Mucosa of descending colon (tissue), 3 donors: ENCODE measurements around the gene IRF8. TPM values are rescaled to one million over a fixed set of nuclear protein-coding genes. Genes with fewer than 3 reads are reported as not detected.

Source experiments
- ATAC-seq: fragments of 200-7000 bp; cut with Tn5 transposase; one replicate; pipeline ENCODE4 v1.9.1; 2020; ENCODE audit warnings: mild to moderate bottlenecking, moderate library complexity
- DNase-seq, 3 donors: peaks; one replicate each; pipeline ENCODE4 v3.0.0-alpha.2; 2020
- H3K36me3 ChIP-seq: fragments of 200-600 bp; one replicate; pipeline ENCODE4 v1.8.0; 2021; ENCODE audit warnings: low read depth, mild to moderate bottlenecking
- H3K4me1 ChIP-seq: fragments of 200-600 bp; one replicate; pipeline ENCODE4 v1.8.0; 2021; ENCODE audit warnings: low read depth, mild to moderate bottlenecking
- H3K4me3 ChIP-seq: fragments of 200-600 bp; one replicate; pipeline ENCODE4 v1.8.0; 2021; ENCODE audit warnings: mild to moderate bottlenecking
- H3K9me3 ChIP-seq: fragments of 200-600 bp; one replicate; pipeline ENCODE4 v1.8.0; 2021; ENCODE audit warnings: mild to moderate bottlenecking
- CTCF ChIP-seq: fragments of 200-600 bp; IDR thresholded peaks from one replicate; pipeline ENCODE4 v1.8.0; 2022; ENCODE audit warnings: antibody characterized with exemption, mild to moderate bottlenecking
- intact Hi-C, 2 donors: fragments of 100-400 bp; cut with DNase I in 1 of 2; cut with micrococcal nuclease in 1 of 2; formaldehyde crosslinking; loops; one replicate each; pipeline versions ENCODE4 v1.11.0 to v1.11.1; 2022; cut with DNase I, micrococcal nuclease
- total RNA-seq, 3 donors: library from RNA; stranded (reverse); fragmentation: NEBNext Ultra II Directional in 2 of 3; extraction: Animal tissue kit (Norgen Biotek cat#: 25700) in 2 of 3; gene quantifications; one replicate each; pipeline versions ENCODE4 v1.2.1 to v1.2.4, GENCODE V29; 2021 to 2023
- donor health status: DM: no; HTN: no; CAD: no; lungs with moderate emphysema.
- donor health status: DM: no; HTN: no; CAD: no.
- donor health status: DM: no; HTN: yes; CAD: no.

Gene IRF8
- total RNA-seq, 3 donors from 2014 or later = 28.8 to 55.8 (median 36.5) TPM

GRCh38 chr16:85928401-85928820 is 29.4 kb downstream of the IRF8 start:
- intact Hi-C loops = no loop called here
- peak in 1 of 3 donors; percentile 45 for DNase-seq

GRCh38 chr16:85929259-85929721 is 30.3 kb downstream of the IRF8 start:
- intact Hi-C loops = no loop called here
- DNase-seq (peak in 1 of 3 donors; percentile 37), ATAC-seq (no peak)
- no peak overlapping the region for H3K4me3 ChIP-seq
- no peaks in the 10 kb centered on the region for H3K4me1 ChIP-seq
- TF ChIP-seq CTCF = no peak
- H3K36me3 ChIP-seq = no peaks in the 10 kb centered on the region
- H3K9me3 ChIP-seq = no peaks in the 10 kb centered on the region

More at GRCh38 chr16:85928401-85928820, 29.4 kb downstream of the IRF8 start:
- Histone ChIP-seq H3K9me3 (no peaks in the 10 kb centered on the region), H3K4me1 (no peaks in the 10 kb centered on the region), H3K4me3 (no peak overlapping the region), H3K36me3 (no peaks in the 10 kb centered on the region)
- no peak for TF ChIP-seq CTCF
- peak; percentile 28 for ATAC-seq

- DNase-seq (peak in 1 of 3 donors; percentile 23), ATAC-seq (no peak)
- TF ChIP-seq CTCF = no peak
- no peaks in the 10 kb centered on the region for H3K9me3 ChIP-seq
- H3K4me1 ChIP-seq = no peaks in the 10 kb centered on the region
- intact Hi-C loops = no loop called here
- H3K4me3 ChIP-seq = no peak overlapping the region
- H3K36me3 ChIP-seq = no peaks in the 10 kb centered on the region
Observed at GRCh38 chr16:85930301-85930700, 31.3 kb downstream of the IRF8 start.

GRCh38 chr16:85931596-85932402 is 32.8 kb downstream of the IRF8 start:
- ATAC-seq = no peak
- Histone ChIP-seq H3K9me3 (no peaks in the 10 kb centered on the region), H3K36me3 (no peaks in the 10 kb centered on the region), H3K4me1 (no peaks in the 10 kb centered on the region), H3K4me3 (no peak overlapping the region)
- DNase-seq = peak in 1 of 3 donors; percentile 51
- no peak for TF ChIP-seq CTCF
- intact Hi-C loops = no loop called here

GRCh38 chr16:85934210-85934609 is 35.2 kb downstream of the IRF8 start:
- no peaks in the 10 kb centered on the region for H3K4me1 ChIP-seq
- TF ChIP-seq CTCF = no peak
- no peak for ATAC-seq
- intact Hi-C loops = no loop called here
- no peak overlapping the region for H3K4me3 ChIP-seq
- peak in 1 of 3 donors; percentile 40 for DNase-seq
- H3K36me3 ChIP-seq = no peaks in the 10 kb centered on the region
- no peaks in the 10 kb centered on the region for H3K9me3 ChIP-seq
